Duodenal mucosa (tissue), 2 donors: ENCODE data around the gene PACSIN1.
A peak's percentile ranks its signal among the peaks of the same experiment; 100 is the strongest.

Experiments
- H3K27ac ChIP-seq: one replicate; pipeline ENCODE4 v1.7.0; 2013; ENCODE audit warnings: low read depth, low read length
- H3K27me3 ChIP-seq, 2 donors: one replicate each; pipeline ENCODE4 v1.7.0; 2013; ENCODE audit warnings: low read length in 2 of 2, control low read depth in 1 of 2; ENCODE audit not compliant: insufficient read depth in 2 of 2, control insufficient read depth in 1 of 2
- H3K36me3 ChIP-seq, 2 donors: one replicate each; pipeline ENCODE4 v1.7.0; 2013; ENCODE audit warnings: low read length in 2 of 2, control low read depth in 1 of 2; ENCODE audit not compliant: insufficient read depth in 2 of 2, control insufficient read depth in 1 of 2
- H3K4me1 ChIP-seq, 2 donors: one replicate each; pipeline ENCODE4 v1.7.0; 2013; ENCODE audit warnings: low read length in 2 of 2, control low read depth in 1 of 2; ENCODE audit not compliant: insufficient read depth in 2 of 2, control insufficient read depth in 1 of 2
- H3K4me3 ChIP-seq, 2 donors: one replicate each; pipeline ENCODE4 v1.7.0; 2013; ENCODE audit warnings: low read length in 2 of 2, low read depth in 1 of 2
- H3K9ac ChIP-seq, 2 donors: one replicate each; pipeline ENCODE4 v1.7.0; 2013; ENCODE audit warnings: low read length in 2 of 2, low read depth in 1 of 2
- H3K9me3 ChIP-seq, 2 donors: one replicate each; pipeline ENCODE4 v1.7.0; 2013; ENCODE audit warnings: low read length in 2 of 2, control low read depth in 1 of 2; ENCODE audit not compliant: control insufficient read depth in 1 of 2

The PACSIN1 gene

DNA sequence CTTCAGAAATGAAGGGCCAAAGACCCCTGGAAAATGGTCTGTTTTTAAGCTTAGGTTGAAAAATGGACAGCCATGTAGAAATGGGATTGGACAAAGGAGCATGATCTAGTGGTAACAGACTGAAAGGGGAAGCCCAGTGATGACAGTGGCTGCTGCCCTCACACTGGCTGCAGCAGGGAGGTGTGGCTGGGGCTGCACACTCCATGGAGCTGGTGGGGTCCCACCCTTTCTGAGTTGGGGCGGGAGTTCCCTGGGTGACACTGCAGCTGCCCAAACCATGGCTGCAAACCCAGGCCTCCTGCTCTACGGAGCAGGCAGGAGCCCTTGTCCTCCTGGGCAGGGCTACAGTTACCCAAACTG is 8.5 kb upstream of the PACSIN1 start:
- no peak overlapping the region for H3K4me3 ChIP-seq
- H3K4me1 ChIP-seq, result peaks cover under 1 to 2% of the 10 kb centered on the region in 2 donors
- H3K9me3 ChIP-seq, result no peaks in the 10 kb centered on the region
- no peak overlapping the region for H3K27ac ChIP-seq
- no peaks in the 10 kb centered on the region for H3K36me3 ChIP-seq
- no peak overlapping the region for H3K9ac ChIP-seq
- H3K27me3 ChIP-seq, result no peaks in the 10 kb centered on the region

DNA sequence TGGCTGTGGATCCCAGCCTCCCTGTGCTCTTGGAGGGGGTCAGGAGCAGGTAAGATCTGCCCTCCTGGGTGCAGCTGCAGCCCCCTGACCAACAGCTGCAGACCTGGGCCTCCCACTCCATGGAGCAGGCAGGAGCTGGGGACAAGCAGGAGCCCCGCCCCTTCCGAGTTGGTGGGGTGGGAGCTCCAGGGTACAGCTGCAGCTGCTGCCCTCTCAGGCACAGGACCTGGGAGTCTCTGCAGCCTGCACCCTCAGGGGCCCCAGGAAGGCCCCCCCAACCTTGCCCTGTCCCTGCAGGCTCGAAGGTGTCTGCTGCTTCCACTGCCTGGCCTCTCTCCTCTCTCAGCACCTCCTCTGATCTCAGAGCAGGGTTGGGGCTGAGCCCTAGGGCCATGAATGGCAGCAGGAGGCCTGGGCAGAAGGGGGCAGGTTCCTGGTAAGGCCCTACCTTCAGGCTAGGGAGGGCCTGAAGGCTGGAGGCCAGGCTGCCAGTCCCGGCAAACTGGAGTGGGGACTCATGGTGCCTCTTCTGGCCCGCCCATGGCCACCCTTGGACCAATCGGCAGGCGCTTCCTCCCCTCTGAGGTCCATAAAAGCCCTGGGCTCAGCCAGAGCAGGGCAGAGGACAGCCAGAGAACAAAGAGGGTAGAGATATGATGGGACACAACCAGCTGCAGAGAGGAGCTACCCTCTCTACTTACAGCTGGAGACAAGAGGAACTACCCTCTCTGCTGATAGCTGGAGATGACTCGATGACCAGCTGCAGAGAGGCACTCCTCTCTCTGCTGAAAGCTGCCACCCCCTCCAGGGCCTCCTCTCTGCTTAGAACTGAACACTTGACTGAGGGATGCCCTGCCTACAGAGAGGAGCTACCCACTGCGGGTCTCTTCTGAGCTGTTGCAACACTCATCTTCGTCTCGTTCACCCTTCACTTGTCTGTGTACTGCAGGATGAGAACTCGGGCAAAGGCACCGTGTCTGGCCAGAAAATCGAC is 7.8 kb upstream of the PACSIN1 start:
- Histone ChIP-seq H3K36me3 (no peaks in the 10 kb centered on the region), H3K27ac (no peak overlapping the region), H3K4me1 (peaks cover 4 to 5% of the 10 kb centered on the region in 2 donors), H3K9me3 (no peaks in the 10 kb centered on the region), H3K9ac (no peak overlapping the region), H3K27me3 (no peaks in the 10 kb centered on the region), H3K4me3 (no peak overlapping the region)

DNA sequence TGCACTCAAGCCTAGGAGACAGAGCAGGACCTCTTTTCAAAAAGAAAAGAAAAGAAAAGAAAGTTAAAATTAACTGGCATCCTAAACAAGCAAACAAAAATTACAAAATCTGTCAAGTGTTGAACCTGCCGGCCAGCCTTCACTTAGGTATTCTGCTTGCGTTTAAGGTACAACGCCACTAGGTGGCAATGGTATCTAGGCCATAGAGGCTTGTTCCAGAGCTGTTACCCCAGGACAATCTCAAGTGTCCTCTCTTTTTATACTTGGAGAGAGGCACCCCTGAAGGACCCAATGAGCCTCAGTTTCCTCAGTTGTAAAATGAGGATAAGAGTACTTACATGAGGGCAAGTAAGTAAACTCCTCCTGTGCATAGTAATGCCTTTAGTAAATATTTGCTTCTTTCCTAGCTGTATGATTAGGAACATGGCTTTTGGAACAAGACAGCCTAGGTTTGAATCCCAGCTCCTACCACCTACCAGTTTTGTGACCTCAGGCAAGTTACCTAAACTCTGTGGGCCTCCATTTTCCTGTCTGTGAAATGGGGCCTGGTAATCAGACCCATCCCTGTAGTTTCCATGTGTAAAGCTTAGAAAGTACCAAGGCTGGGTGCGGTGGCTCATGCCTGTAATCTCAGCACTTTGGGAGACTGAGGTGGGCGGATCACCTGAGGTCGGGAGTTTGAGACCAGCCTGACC is 5.8 kb upstream of the PACSIN1 start:
- no peaks in the 10 kb centered on the region for H3K36me3 ChIP-seq
- H3K9me3 ChIP-seq, result no peaks in the 10 kb centered on the region
- H3K4me3 ChIP-seq, result no peak overlapping the region
- peaks cover 4 to 5% of the 10 kb centered on the region in 2 donors for H3K4me1 ChIP-seq
- no peak overlapping the region for H3K9ac ChIP-seq
- no peak overlapping the region for H3K27ac ChIP-seq
- H3K27me3 ChIP-seq, result peaks cover 6 to 11% of the 10 kb centered on the region in 2 donors

DNA sequence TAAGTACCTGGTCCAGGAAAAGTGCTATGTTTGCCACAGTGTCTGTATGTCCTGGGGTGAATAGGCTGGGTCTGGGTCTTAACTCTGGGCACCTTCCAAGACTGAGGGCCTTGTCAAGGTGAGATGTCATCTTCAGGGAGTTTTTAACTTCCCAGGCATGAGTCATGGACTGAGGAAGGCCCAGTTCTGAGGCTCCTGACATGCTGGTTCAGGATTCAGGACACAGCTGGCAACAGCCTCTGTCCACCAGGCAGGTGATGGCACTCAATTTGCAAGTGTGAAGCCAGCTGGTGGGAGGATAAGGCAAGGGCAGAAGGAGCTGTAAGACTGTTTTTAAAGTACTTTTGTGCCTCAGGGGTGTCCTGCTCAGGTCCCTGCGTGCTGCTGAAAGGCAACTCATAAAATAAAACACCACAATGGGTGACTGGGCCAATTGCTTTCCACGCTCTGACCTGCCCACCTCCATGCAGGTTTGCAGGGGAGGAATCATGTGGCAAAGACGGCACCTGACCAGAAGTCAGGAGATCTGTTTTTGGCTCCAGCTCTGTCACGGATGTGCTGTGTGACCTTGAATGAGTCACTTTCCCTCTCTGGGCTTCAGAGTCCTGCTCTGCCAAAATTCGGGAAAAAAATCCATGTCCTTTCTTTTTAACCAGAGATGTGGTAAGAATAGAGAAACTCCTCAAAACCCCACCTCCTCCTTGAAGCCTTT is 4.9 kb upstream of the PACSIN1 start:
- peaks cover 8 to 10% of the 10 kb centered on the region in 2 donors for H3K4me1 ChIP-seq
- no peaks in the 10 kb centered on the region for H3K9me3 ChIP-seq
- H3K9ac ChIP-seq, result no peak overlapping the region
- H3K27me3 ChIP-seq, result peaks cover 12 to 16% of the 10 kb centered on the region in 2 donors
- no peak overlapping the region for H3K4me3 ChIP-seq
- H3K36me3 ChIP-seq, result no peaks in the 10 kb centered on the region
- H3K27ac ChIP-seq, result no peak overlapping the region

DNA sequence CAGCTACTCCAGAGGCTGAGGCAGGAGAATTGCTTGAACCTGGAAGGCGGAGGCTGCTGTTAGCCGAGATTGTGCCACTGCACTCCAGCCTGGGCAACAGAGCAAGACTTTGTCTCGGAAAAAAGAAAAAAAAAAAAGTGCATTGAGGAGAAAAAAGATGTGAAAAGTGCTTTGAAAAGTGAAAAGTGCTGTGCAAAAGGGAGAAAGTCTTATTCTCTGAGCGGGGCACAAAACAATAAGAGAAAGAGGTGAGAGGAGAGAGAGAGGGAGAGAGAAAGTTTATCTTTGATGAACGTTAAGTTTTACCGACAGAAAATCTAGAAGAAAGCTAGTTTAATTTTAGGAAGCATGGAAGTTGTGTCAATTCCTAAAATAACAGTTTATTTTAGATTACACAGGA is 3.9 kb upstream of the PACSIN1 start:
- H3K9ac ChIP-seq, result no peak overlapping the region
- no peak overlapping the region for H3K4me3 ChIP-seq
- H3K27me3 ChIP-seq, result peaks cover 15 to 16% of the 10 kb centered on the region in 2 donors
- no peaks in the 10 kb centered on the region for H3K9me3 ChIP-seq
- H3K36me3 ChIP-seq, result no peaks in the 10 kb centered on the region
- H3K4me1 ChIP-seq, result peaks cover 8 to 10% of the 10 kb centered on the region in 2 donors
- H3K27ac ChIP-seq, result no peak overlapping the region

DNA sequence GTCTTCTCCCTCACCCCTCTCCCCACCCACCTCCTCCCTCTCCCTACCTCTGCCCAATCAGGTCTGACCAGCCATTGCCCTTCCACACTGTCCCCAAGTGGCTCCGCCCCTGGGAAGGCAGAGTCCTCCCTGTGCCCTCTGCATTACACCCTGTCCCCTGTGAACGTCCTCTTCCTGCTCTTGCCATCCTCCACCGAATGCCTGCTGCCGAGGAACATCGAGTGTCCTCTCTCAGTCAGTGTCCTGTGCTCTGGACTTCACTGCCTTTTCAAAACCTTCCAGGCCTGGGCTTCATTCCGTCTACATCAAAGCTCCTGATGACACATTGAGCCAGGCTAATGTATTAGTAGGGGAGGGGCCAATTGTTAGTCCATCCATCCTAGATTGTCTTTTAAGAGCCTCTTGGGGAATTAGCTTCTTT is 3.3 kb upstream of the PACSIN1 start:
- Histone ChIP-seq H3K4me1 (peaks cover 8 to 10% of the 10 kb centered on the region in 2 donors), H3K9me3 (no peaks in the 10 kb centered on the region), H3K27ac (no peak overlapping the region), H3K4me3 (no peak overlapping the region), H3K36me3 (no peaks in the 10 kb centered on the region), H3K27me3 (peaks cover 15 to 16% of the 10 kb centered on the region in 2 donors), H3K9ac (no peak overlapping the region)

DNA sequence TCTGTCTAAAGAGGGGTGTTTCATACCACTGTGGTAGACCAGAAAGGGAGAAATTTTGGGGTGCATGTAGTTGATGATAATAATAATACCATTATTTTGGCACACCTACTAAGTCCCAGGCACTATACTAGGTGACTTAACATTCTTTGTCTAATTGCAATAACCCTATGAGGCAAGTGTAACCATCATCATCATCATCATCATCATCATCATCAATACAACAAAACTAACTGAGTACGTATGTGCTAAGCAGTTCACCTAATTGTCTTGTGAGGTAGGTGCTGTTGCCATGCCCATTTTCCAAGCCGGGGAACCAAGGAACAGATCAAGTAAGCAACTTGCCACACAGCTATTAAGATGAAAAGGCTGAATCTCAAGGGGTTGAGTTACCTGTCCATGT is 2.6 kb upstream of the PACSIN1 start:
- no peak overlapping the region for H3K27ac ChIP-seq
- no peaks in the 10 kb centered on the region for H3K9me3 ChIP-seq
- peaks cover 8 to 10% of the 10 kb centered on the region in 2 donors for H3K4me1 ChIP-seq
- H3K27me3 ChIP-seq, result peaks cover 15 to 16% of the 10 kb centered on the region in 2 donors
- no peaks in the 10 kb centered on the region for H3K36me3 ChIP-seq
- H3K9ac ChIP-seq, result no peak overlapping the region
- no peak overlapping the region for H3K4me3 ChIP-seq

DNA sequence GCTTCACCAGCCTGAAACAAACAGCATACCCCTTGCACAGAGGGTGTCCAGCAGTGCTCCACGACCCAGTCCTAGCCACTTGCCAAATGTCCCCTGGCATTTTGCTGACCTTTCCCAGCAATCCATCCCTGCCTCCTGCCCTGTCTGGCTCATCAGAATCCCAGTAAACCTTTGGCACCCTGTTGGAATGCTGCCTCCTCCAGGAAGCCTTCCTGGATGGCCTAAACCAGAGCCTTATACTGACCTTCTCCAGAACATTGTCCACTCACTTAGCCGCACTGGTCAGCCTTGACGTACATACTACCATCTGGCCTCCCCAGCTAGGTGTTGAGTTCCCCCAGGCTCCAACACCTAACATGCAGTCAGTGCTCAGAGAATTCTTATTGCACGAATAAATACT is 2.0 kb upstream of the PACSIN1 start:
- H3K9me3 ChIP-seq, result no peaks in the 10 kb centered on the region
- H3K9ac ChIP-seq, result no peak overlapping the region
- H3K27me3 ChIP-seq, result peaks cover 15 to 16% of the 10 kb centered on the region in 2 donors
- no peak overlapping the region for H3K27ac ChIP-seq
- no peaks in the 10 kb centered on the region for H3K36me3 ChIP-seq
- H3K4me3 ChIP-seq, result no peak overlapping the region
- peaks cover 8 to 10% of the 10 kb centered on the region in 2 donors for H3K4me1 ChIP-seq

DNA sequence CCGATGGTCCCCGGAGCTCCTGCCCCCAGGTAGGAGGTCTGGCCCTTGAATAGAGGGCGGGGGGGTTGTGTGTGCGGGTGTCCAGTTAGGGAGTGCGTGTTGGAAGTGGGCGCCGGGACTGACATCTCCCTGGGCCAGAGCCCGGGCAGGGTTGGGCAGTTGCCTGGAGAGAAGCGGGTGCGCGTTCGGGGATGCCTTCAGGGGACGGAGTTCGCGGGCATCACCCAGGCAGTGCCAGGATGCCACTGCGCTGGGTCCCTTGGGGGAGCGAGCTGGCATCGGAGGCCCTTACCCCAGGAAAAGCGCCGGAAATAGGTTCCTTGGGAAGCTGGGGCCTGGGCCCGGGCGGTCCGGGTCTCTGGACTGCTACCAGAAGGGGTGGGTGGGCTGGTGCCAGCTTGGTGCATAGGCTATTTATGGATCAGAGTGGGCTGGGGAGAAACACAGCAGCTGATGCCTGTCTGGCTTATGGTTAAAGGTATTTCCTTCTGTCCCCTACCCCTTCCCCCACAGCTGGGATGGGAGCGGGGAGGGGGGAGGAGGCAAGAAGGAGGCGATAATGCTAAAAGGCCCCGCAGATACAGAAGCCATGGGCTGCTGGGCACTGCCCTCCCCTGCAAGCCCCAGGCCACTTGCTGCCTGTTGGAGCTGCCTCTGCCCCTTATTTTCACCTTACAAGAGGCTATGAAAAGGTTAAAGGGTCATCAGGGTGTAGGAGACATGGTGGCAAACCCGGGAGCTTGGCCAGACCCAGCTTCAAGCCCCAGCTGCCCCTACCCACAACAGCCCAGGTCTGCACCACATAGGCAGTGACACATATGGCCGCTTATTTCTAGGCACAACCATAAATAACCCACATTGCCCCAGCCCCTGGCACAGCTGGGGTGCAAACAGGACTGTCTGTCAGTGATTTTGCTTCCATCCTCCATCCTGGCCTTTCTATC is 638 bp downstream of the PACSIN1 start:
- no peak overlapping the region for H3K27ac ChIP-seq
- no peaks in the 10 kb centered on the region for H3K9me3 ChIP-seq
- no peak overlapping the region for H3K9ac ChIP-seq
- peak overlapping the region in 1 of 2 donors; percentile 21 for H3K4me3 ChIP-seq
- H3K4me1 ChIP-seq, result peaks cover 8 to 10% of the 10 kb centered on the region in 2 donors
- peaks cover 15 to 16% of the 10 kb centered on the region in 2 donors for H3K27me3 ChIP-seq
- H3K36me3 ChIP-seq, result no peaks in the 10 kb centered on the region
